SKM-1 treated with dmso at 0.1 percent for 144 hours (cell line): Measurements from ENCODE around the gene ABAT.
"Not testable (repeated sequence)": the region's sequence is repeated elsewhere in the genome, so short reads cannot be mapped to it uniquely, and the experiment has no call there.

ENCODE experiments used
- DNase-seq: peaks from one replicate; lab custom pipeline; 2025; ENCODE audit not compliant: unreplicated experiment; lab: John Stamatoyannopoulos, UW

ABAT gene

DNA sequence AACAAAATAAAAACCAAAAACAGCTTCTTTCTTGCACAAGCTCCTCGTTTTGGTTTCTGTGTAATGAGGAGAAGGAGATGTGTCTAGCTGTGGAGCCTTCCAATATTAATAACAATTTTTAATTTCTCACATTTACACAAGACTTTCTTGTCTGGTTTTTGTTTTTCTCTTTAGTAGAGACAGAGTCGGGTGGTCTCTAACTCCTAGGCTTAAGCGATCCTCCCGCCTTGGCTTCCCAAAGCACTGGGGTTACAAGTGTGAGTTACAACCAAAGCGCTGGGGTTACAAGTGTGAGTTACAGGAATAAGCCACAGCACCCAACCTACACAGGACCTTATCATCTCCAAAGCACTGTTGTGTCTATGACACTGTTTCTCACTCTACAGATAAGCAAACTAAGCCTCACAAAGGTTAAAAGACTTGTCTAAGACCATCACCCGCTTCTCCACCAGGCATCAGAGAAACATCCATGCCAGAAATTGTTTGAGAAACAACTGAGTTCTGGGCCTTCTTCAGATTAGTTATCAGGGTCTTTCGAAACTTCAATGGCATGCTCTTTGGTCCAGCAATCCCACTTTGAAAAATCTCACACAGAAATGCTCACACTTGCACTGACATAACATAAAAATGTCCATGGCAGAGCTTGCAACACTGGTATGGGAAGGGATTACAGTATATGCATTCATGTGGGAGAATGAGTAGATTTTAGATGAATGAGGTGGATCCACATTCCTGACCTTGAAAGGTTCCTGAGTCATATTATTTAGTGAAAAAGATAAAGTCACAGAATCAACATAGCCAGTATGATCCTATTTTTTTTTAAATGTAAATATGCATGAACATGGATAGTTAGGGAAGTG is 3.9 kb downstream of the ABAT start:
- DNase-seq, result no peak

DNA sequence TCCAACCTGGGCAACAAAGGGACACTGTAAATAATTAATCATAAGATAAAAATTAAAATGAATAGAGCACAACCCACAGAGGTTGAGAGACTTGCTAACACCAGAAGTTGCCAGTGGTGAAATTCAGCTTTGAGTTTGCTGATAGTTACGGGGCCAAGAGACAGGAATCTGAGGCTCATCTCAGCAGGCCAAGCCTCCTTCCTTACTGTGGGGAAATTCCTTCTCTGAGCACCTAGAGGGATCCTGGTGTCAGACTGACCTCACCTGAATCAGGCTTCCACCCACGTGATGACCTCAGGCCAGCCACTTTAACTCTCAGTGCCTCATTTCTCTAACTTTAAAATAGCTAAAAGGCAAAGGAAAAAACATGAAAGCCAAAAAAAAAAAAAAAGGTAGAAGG is 4.7 kb downstream of the ABAT start:
- DNase-seq, result no peak

GRCh38 chr16:8682551-8683259 is 8.3 kb downstream of the ABAT start:
- no peak for DNase-seq

- DNase-seq, result no peak
These were observed 9.2 kb downstream of the ABAT start for GRCh38 chr16:8683640-8684039.

DNA sequence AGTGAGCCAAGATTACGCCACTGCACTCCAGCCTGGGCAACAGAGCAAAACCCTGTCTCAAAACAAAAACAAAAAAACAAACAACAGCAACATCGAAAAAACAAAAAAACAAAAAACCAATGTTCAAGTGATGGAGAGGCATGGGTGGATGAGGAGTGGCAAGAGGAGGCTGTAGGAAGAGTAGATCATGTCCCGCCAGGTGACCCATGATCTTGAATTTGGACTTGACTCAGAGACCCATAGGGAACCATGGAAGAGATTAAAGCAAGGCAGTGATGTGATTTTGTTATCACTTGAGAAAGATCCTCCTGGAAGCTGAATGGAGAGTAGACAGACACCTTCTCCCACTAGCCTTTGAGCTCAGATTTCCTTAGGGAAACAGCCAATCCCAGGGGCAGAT is 11.2 kb downstream of the ABAT start:
- DNase-seq, result no peak

DNA sequence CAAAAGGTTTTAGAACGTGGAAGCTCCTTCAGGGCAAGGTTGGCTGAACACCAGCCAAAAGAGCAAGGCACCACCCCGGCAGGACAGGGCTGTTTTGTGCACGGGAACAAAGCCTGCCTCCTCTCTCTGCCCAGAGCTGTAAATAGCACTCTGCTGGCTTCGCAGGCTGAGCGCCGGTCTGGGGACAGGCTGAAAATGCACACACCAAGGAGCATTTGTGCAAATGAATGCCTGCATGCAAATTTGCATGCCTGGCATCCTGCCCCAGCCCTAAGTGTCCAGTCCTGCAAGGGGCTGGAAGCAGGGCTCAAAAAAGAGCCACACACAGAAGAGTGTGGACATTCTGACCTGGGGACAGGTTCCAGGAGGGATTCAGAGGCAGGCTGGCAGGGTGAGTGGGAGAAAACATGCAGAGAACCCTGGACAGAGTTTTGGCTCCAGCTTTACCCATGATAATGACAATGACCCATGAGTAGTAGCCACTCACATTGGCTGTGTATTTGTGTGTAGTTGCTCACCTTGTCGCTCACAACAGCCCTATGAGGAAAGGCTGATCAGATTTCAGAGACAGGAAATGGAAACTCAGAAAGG is 11.7 kb downstream of the ABAT start:
- DNase-seq, result no peak

DNA sequence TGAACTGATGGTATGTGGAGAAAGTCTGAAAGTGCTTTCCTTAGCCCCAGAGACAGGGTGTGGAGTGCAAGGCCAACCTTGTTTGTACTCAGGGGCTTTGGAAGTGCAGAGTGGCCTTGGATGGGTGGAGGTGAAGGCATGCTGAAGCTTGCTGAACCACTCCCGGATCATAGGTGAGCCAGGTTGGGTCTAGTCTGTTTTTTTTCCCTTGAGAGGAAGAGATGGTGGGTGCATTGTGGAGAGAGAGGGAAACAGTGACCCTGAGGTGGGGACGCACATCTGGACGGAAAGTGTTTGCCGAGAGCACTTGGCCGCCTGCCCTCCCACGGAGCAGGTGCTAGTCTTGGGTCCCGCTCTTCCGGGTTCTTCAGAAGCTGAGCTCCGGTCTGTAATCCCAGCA is 12.5 kb downstream of the ABAT start:
- DNase-seq, result no peak

GRCh38 chr16:8689686-8690085 is 15.3 kb downstream of the ABAT start:
- DNase-seq, result no peak

- no peak for DNase-seq
These were observed 17.3 kb downstream of the ABAT start for GRCh38 chr16:8691728-8692127.

- DNase-seq, result no peak
These were observed 20.6 kb downstream of the ABAT start for GRCh38 chr16:8694795-8695728.

DNA sequence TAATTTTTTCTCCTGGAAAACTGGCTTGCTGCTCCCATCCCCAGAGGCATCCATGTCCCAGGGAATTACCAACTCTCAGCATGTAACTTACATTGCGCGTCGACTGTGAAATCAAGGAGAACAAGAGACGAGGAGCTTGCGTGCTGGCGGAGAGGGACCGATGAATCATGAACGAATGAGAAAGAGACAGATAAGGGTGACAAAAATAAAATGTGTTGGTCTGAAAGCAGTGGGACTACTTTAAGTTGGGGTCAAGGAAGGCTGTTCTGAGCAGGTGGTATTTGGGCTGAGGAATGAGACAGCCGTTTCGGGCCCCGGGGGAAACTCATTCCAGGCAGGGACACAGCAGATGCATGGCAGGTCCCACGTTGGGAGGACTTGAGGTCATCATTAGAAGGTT is 22.5 kb downstream of the ABAT start:
- DNase-seq, result no peak

GRCh38 chr16:8697965-8698364 is 23.5 kb downstream of the ABAT start:
- no peak for DNase-seq

DNA sequence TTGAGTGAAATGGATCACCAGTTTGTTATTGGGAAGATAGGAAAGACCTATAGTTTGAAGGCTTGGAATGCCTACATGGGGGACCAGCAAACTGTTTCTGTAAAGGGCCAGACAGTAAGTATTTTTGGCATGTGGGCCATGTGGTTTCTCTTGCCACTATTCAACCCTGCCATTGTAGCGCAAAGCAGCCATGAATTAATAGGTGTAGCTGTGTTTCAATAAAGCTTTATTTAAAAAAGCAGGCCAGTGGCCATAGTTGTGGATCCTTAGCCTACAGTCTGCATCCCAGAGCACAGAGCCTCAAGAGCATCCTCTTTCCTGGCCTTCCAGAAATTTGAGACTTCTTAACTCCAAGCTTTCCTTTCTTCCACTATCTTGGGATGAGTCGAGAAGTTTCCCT is 29.3 kb downstream of the ABAT start:
- DNase-seq, result no peak

GRCh38 chr16:8704098-8704497 is 29.7 kb downstream of the ABAT start:
- no peak for DNase-seq

- DNase-seq, result not testable (repeated sequence)
These were observed 30.8 kb downstream of the ABAT start for GRCh38 chr16:8705100-8705822.

DNA sequence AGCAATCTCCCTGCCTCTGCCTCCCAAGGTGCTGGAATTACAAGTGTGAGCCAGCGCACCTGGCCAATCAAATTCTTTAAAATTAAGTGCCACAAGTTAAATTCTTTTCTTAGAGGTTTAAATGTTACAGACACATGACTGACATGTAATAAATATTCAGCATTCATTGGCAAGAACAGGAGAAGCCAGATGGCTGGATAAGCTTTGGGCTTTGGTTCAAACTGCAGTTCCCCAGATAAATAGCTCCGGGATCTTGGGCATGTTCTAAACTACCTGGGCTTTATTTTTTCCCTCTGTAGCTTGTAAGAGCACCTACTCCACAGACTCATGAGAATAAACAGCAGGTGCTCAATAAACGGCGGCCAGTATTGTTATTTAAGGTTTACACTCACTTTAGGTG is 34.1 kb downstream of the ABAT start:
- DNase-seq, result no peak

DNA sequence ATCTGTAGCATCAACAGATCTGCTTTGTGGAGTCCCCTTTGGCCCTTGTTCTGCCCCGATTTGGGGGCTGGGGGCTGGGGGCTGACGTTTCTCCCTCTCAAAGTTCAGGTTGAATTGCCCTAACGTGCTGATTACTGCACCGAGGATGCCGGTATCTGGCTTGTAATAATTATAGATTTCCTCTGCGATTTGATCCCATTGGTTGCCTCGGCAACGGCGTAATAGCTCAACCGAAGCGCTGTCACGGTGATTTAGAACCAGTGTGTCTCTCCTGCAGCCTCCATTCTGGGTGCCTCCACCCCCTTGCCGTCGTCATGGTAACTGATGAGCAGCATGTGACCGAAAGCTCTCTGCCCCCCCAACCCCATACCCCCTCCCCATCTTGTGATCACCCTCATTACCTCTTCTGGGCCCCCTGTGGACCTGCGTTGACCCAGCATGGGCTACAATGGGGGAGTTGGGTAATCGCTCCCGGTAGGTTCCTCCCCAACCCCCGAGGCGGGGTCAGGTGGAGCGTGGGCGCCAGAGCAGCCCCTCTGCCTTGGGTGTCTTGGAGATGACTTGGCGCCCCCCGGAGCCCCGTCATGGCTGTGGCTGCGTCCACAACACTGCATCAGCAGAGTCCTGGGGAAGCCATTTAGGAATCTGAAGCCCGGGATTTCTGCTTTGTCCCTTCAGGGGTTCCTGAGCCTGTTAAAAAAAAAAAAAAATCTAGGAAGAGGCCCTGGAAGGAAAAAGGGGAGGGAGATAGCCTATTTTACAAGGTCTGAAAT is 38.4 kb downstream of the ABAT start:
- DNase-seq, result no peak

DNA sequence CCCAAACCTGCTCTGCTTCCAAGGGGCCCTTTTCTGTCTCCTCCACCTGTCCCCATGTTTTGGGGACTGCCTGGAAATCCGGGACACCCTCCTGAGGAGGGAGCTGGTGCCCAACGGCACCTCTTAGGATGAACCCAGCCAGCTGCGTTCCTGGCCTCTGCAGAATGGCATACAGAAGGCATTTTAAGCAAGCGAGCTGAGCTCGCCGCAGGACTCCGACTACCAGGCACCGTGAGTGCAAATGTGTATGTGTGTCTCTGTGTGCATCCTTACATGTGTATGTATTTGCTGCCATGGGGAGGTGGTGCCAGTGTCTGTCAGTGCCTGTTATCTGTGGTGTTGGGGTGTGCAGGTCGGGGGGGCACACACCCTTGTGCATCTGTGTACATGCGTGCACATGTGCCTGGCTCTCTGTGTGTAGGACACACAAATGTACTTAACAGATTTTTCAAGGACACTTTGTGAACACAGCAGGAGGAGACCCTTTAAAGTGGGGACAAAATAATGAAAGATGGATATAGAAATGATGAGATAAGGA is 39.3 kb downstream of the ABAT start:
- DNase-seq, result no peak

DNA sequence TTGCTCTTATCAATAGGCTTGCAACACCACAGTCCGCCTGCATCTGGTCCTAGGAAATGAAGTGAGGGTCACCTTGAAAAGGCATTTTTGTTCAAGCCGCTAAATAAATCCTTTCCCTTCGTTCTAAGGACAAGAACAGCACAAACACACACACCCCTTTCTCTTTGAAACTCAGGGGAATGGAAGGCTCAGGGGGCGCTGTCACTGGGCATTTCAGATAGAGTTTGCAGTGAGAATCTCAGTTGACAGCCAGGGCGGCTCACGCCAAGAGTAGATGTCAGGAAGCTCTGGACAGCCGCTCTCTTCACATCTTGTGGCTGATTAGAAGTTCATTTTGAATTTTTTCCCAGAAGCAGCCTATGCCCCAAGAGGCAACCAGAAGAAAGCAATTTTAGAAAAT is 39.8 kb downstream of the ABAT start:
- no peak for DNase-seq
